GM12865 (cell line): ENCODE measurements around the gene PIEZO2.
A peak's percentile ranks its signal among the peaks of the same experiment; 100 is the strongest.
"Not testable (repeated sequence)": the region's sequence is repeated elsewhere in the genome, so short reads cannot be mapped to it uniquely, and the experiment has no call there.

Source experiments
- DNase-seq: peaks from one replicate; pipeline ENCODE4 v3.0.0; 2010; ENCODE audit warnings: low read depth
- H3K4me3 ChIP-seq: 2 replicates; pipeline ENCODE4 v1.5.1; 2011; ENCODE audit warnings: mild to moderate bottlenecking, low read depth, low read length, control low read depth
- CTCF ChIP-seq: IDR thresholded peaks from 2 replicates; pipeline ENCODE4 v1.5.1; 2011; ENCODE audit warnings: low read length, control low read depth, low read depth, inconsistent platforms; ENCODE audit not compliant: insufficient read depth; ENCODE audit errors: missing control alignments

Gene PIEZO2

GRCh38 chr18:11175266-11175979 is 26.1 kb upstream of the PIEZO2 start:
- TF ChIP-seq CTCF = no peak
- no peak for DNase-seq
- H3K4me3 ChIP-seq = no peak overlapping the region

- DNase-seq, H3K4me3 ChIP-seq: not testable (repeated sequence)
These were observed 24.8 kb upstream of the PIEZO2 start for GRCh38 chr18:11174179-11174578.

- no peak overlapping the region for H3K4me3 ChIP-seq
- no peak for DNase-seq
- TF ChIP-seq CTCF = no peak
These were observed 18.4 kb upstream of the PIEZO2 start for GRCh38 chr18:11167778-11168177.

- H3K4me3 ChIP-seq = no peak overlapping the region
- DNase-seq = no peak
- no peak for TF ChIP-seq CTCF
These were observed 16.6 kb upstream of the PIEZO2 start for GRCh38 chr18:11165952-11166351.

GRCh38 chr18:11165138-11165537 is 15.8 kb upstream of the PIEZO2 start:
- no peak for TF ChIP-seq CTCF
- no peak overlapping the region for H3K4me3 ChIP-seq
- no peak for DNase-seq

- peak; percentile 59 for TF ChIP-seq CTCF
- DNase-seq = peak; percentile 23
- no peak overlapping the region for H3K4me3 ChIP-seq
These were observed 14.3 kb upstream of the PIEZO2 start for GRCh38 chr18:11163665-11164064.

- no peak for DNase-seq
- no peak for TF ChIP-seq CTCF
- H3K4me3 ChIP-seq = no peak overlapping the region
These were observed 13.5 kb upstream of the PIEZO2 start for GRCh38 chr18:11162889-11163288.
